ENCODE results near the gene SLC6A6.

- TF ChIP-seq CTCF (IDR thresholded peaks at IDR 0.05) (no peak), POLR2A (IDR thresholded peaks at IDR 0.05) (no peak)
Measured at GRCh38 chr3:14505001-14505802, 102.8 kb downstream of the SLC6A6 start.
